Uterus (tissue), 2 donors: ENCODE measurements around the gene WASHC4.

Experiments
- CTCF ChIP-seq, 4 experiments: fragments of 200-600 bp in 2 of 4; fragments of 450-650 bp in 2 of 4; sonication (generic) in 2 of 4; IDR thresholded peaks; one replicate each; pipeline ENCODE4 v1.5.1; 2016 to 2019; ENCODE audit warnings: antibody characterized with exemption in 4 of 4, mild to moderate bottlenecking in 2 of 4, moderate library complexity in 1 of 4
- POLR2A ChIP-seq, 2 donors: fragments of 450-650 bp; IDR thresholded peaks; one replicate each; pipeline ENCODE4 v1.6.1; 2016; ENCODE audit warnings: antibody characterized with exemption in 2 of 2, mild to moderate bottlenecking in 1 of 2, moderate library complexity in 1 of 2

DNA sequence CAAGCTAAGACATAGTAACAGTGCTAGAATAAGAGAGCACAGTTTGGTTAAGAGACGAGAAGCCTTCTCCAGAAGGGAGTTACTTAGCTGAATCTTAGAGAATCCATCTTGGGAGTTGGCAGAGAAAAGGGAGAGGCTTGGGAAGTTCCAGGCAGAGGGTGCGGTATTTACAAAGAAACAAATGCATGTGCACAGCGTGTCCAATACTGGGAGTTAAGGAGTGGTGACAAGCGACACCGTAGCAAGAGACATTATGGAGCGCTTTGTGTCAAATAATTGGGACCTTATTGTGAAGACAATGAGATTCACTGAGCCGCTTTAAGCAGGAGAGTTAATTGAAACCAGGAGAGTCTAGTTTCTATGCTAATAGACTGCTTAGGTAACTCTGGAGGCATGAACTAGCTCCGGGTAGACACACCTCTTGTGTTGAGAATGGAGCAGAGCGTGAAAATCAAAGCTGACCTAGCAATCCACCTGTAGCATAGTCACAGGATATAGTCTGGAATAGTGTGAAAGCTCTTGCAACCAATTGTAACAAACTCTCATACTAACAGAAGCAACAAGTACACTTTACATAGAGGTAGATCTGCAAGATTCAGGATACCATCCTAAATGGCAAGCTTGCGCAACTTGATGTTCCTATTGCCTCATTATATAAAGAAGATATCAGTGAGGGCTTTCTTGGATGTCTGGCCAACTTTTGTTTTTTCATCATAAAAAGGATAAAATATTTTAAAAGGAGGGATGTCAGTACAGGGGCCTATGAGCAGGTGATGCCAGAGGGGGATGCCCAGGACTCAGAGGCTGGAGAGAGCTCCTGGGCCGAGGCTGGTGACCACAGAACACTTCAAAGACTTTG lies 28.6 kb upstream of the WASHC4 start:
- TF ChIP-seq CTCF (IDR thresholded peaks at IDR 0.05) = no peak
- no peak for TF ChIP-seq POLR2A (IDR thresholded peaks at IDR 0.05)
